ENCODE results near the gene COL9A2.

Gene COL9A2

GRCh38 chr1:40303790-40304189 lies 13.3 kb downstream of the COL9A2 start:
- H3K4me3 ChIP-seq (replicated peaks; ENCODE audit: low read depth, low read length) = no peak overlapping the region
- DNase-seq (ENCODE audit: extremely low read depth, low read depth) = no peak
- TF ChIP-seq CTCF (IDR thresholded peaks at IDR 0.05; ENCODE audit: low read depth, low read length, missing control alignments) = no peak

DNA sequence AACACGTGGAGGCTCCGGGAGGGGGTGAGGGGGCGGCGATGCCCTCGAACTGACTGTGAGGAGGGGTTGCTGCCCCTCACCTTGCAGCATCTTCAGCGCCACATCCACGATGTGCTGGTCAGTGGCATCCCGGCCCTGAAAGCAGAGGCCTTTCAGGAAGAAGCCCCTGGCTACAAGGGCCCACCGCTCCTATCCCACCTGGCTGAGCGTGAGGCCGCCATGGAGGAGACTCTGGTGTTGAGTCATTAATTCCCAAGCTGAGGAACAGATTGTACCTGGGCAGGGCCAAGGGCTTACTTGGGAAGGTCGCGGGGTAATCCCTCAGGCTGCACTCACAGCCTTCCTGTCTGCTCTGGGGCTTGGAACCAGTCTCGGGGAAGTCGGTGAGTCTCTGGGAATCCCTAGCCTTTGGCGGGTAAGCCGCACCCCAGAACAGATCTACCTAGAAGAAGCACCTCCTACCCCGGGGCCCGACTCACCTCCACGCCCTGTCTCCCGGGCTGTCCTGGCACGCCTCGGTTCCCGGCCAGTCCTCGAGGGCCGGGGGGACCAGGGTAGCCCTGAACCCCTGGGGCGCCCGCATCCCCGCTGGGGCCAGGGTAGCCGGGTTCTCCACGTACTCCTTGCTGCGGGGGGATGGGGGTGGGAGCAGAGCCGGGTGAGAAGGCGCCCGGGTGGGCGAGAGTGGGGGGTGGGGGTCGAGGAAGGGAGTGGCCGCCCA lies 13.9 kb downstream of the COL9A2 start:
- DNase-seq (ENCODE audit: extremely low read depth, low read depth) = no peak
- TF ChIP-seq CTCF (IDR thresholded peaks at IDR 0.05; ENCODE audit: low read depth, low read length, missing control alignments) = no peak
- no peak overlapping the region for H3K4me3 ChIP-seq (replicated peaks; ENCODE audit: low read depth, low read length)

GRCh38 chr1:40302475-40302874 lies 14.6 kb downstream of the COL9A2 start:
- no peak for TF ChIP-seq CTCF (IDR thresholded peaks at IDR 0.05; ENCODE audit: low read depth, low read length, missing control alignments)

DNA sequence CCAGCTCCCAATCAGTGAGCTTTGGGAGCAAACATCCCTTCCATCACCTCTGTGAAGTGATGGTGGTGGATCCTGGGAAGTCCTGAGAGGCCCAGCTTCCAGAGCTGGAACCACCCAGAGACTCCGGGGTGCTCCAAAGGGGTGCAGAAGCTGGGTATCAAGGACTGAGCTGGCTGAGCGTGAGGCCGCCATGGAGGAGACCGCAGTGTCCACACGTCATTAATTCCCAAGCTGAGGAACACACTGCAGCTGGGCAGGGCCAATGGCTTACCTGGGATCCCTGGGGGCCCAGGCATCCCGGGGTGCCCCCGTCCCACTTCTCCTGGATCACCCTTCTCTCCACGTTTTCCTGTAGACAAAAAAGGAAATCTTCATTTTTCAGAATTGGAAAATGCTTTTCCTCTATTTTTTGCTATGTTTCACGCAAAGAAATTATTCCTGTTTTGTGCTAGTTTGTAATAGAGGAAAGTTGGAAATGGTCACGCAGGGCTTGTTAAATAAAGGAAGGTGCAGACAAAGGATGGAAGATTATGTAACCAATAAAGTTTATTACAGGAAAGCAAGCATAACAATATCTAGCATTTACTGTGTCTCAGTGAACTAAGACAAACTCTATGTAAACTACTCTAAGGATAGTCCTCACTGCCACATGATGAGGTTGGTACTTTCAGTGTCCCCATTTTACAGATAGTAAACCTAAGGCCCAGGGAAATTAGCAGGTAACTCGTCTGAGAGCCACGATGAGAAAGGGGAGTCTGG lies 15.4 kb downstream of the COL9A2 start:
- no peak overlapping the region for H3K4me3 ChIP-seq (replicated peaks; ENCODE audit: low read depth, low read length)
- no peak for DNase-seq (ENCODE audit: extremely low read depth, low read depth)
- no peak for TF ChIP-seq CTCF (IDR thresholded peaks at IDR 0.05; ENCODE audit: low read depth, low read length, missing control alignments)

More at GRCh38 chr1:40302475-40302874, 14.6 kb downstream of the COL9A2 start:
- DNase-seq (ENCODE audit: extremely low read depth, low read depth) = no peak
- no peak overlapping the region for H3K4me3 ChIP-seq (replicated peaks; ENCODE audit: low read depth, low read length)

DNA sequence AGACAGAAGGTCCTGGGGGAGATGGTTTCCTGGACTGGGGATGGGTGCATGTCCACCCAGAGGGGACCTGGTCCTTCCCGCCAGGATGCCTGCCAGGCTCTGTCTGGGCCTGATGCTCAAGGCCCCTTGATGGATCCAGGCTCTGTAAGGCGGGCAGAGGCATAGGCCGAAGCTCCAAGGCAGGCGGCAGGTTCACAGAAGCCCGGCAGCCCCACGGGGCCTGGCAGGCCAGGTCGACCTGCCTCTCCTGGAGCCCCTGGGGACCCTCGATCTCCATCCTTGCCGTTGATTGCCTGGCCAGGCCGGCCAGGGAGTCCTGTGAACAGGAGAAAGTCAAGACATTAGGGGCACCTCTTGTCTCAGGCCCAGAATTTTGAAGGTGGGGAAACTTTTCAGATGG lies 16.0 kb downstream of the COL9A2 start:
- TF ChIP-seq CTCF (IDR thresholded peaks at IDR 0.05; ENCODE audit: low read depth, low read length, missing control alignments) = no peak
- DNase-seq (ENCODE audit: extremely low read depth, low read depth) = no peak
- no peak overlapping the region for H3K4me3 ChIP-seq (replicated peaks; ENCODE audit: low read depth, low read length)

DNA sequence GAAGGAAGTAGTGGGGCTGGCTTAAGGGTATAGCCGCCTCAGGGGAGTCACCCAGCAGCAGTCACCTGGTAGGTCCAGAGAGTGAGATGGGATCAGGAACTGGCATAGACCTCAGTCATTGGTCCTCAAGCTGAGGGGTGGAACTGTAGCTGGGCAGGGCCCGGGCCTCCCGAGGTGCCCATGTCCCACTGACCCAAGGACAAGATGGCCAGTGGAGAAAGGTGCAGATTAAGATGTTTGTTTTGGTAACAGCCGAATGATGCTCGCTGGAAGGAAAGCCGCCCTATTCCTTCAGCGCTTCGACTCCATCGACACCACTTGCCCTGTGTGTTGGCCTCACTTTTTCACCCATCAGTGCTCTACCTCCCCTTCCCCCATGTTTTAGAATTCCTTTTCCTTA lies 16.4 kb downstream of the COL9A2 start:
- TF ChIP-seq CTCF (IDR thresholded peaks at IDR 0.05; ENCODE audit: low read depth, low read length, missing control alignments) = no peak
- DNase-seq (ENCODE audit: extremely low read depth, low read depth) = no peak
- H3K4me3 ChIP-seq (replicated peaks; ENCODE audit: low read depth, low read length) = no peak overlapping the region
